22Rv1 (cell line): ENCODE data around the gene MFAP2.

Source experiments
- ZFX ChIP-seq: fragments of 450-650 bp; IDR thresholded peaks from 2 replicates; pipeline ENCODE4 v1.6.1; 2017; ENCODE audit warnings: antibody characterized with exemption, borderline replicate concordance
- TF ChIP-seq, protein P1 (sequence below): fragments of 450-650 bp; IDR thresholded peaks from 2 replicates; pipeline ENCODE4 v1.5.1; 2017; ENCODE audit warnings: mild to moderate bottlenecking

- TF ChIP-seq, protein P1, sequence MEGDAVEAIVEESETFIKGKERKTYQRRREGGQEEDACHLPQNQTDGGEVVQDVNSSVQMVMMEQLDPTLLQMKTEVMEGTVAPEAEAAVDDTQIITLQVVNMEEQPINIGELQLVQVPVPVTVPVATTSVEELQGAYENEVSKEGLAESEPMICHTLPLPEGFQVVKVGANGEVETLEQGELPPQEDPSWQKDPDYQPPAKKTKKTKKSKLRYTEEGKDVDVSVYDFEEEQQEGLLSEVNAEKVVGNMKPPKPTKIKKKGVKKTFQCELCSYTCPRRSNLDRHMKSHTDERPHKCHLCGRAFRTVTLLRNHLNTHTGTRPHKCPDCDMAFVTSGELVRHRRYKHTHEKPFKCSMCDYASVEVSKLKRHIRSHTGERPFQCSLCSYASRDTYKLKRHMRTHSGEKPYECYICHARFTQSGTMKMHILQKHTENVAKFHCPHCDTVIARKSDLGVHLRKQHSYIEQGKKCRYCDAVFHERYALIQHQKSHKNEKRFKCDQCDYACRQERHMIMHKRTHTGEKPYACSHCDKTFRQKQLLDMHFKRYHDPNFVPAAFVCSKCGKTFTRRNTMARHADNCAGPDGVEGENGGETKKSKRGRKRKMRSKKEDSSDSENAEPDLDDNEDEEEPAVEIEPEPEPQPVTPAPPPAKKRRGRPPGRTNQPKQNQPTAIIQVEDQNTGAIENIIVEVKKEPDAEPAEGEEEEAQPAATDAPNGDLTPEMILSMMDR, result no peak
- no peak for TF ChIP-seq ZFX
Measured at GRCh38 chr1:17017435-17017834, 37.0 kb upstream of the MFAP2 start.
